B cell (primary cell): ENCODE measurements around the gene PLPPR3.

Experiments
- EZH2 ChIP-seq: IDR thresholded peaks from 2 replicates; pipeline ENCODE4 v1.6.1; 2012; ENCODE audit warnings: borderline replicate concordance, low read depth, mild to moderate bottlenecking, moderate library complexity, low read length; ENCODE audit not compliant: insufficient read depth, poor library complexity, severe bottlenecking
- TF ChIP-seq, protein P1 (sequence below): fragments of 200-600 bp; IDR thresholded peaks from one replicate; pipeline ENCODE4 v1.8.0; 2022; ENCODE audit warnings: antibody characterized with exemption, mild to moderate bottlenecking

DNA sequence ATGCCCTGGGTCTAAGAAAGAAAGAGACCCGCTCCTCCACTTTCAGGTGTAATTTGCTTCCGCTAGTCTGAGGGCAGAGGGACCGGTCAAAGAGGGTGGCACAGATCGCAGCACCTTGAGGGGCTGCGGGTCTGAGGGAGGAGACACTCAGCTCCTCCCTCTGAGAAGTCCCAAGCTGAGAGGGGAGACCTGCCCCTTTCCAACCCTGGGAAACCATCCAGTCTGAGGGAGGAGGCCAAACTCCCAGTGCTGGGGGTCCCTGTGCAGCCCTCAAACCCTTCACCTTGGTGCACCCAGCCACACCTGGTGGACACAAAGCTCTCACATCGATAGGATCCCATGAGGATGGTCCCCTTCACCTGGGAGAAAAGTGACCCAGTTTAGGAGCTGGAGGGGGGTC is 57.9 kb downstream of the PLPPR3 start:
- TF ChIP-seq, protein P1, sequence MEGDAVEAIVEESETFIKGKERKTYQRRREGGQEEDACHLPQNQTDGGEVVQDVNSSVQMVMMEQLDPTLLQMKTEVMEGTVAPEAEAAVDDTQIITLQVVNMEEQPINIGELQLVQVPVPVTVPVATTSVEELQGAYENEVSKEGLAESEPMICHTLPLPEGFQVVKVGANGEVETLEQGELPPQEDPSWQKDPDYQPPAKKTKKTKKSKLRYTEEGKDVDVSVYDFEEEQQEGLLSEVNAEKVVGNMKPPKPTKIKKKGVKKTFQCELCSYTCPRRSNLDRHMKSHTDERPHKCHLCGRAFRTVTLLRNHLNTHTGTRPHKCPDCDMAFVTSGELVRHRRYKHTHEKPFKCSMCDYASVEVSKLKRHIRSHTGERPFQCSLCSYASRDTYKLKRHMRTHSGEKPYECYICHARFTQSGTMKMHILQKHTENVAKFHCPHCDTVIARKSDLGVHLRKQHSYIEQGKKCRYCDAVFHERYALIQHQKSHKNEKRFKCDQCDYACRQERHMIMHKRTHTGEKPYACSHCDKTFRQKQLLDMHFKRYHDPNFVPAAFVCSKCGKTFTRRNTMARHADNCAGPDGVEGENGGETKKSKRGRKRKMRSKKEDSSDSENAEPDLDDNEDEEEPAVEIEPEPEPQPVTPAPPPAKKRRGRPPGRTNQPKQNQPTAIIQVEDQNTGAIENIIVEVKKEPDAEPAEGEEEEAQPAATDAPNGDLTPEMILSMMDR: no peak
- TF ChIP-seq EZH2: no peak
